DMS79 (cell line): ENCODE measurements around the gene CCM2.

Experiments used
- DNase-seq: peaks from one replicate; lab custom pipeline; 2025; lab: John Stamatoyannopoulos, UW

CCM2 gene

GRCh38 chr7:45000093-45001032 is at the start of gene CCM2:
Gene CCM2 (plus strand): TSS chr7:45000201. CDS start chr7:45000334, 133 bp downstream.
- no peak for DNase-seq

- DNase-seq: no peak
These were observed 46.8 kb upstream of the CCM2 start for GRCh38 chr7:44953156-44953555.

GRCh38 chr7:44955733-44956132 is 44.3 kb upstream of the CCM2 start:
- DNase-seq: no peak

- DNase-seq: no peak
These were observed 43.7 kb upstream of the CCM2 start for GRCh38 chr7:44956157-44956766.

GRCh38 chr7:44958645-44959344 is 41.2 kb upstream of the CCM2 start:
- DNase-seq: no peak

- no peak for DNase-seq
These were observed 40.5 kb upstream of the CCM2 start for GRCh38 chr7:44959433-44959951.

GRCh38 chr7:44960011-44960580 is 39.9 kb upstream of the CCM2 start:
- DNase-seq: no peak

- no peak for DNase-seq
These were observed 38.0 kb upstream of the CCM2 start for GRCh38 chr7:44961844-44962482.

GRCh38 chr7:44962483-44963251 is 37.3 kb upstream of the CCM2 start:
- no peak for DNase-seq

- DNase-seq: no peak
These were observed 36.4 kb upstream of the CCM2 start for GRCh38 chr7:44963364-44964290.

- DNase-seq: no peak
These were observed 35.6 kb upstream of the CCM2 start for GRCh38 chr7:44964384-44964830.

- no peak for DNase-seq
These were observed 35.1 kb upstream of the CCM2 start for GRCh38 chr7:44964831-44965440.

GRCh38 chr7:44965441-44965903 is 34.5 kb upstream of the CCM2 start:
- no peak for DNase-seq

GRCh38 chr7:44965937-44966730 is 33.9 kb upstream of the CCM2 start:
- no peak for DNase-seq

GRCh38 chr7:44966731-44967538 is 33.1 kb upstream of the CCM2 start:
- DNase-seq: peak; percentile 39

GRCh38 chr7:44967571-44968446 is 32.2 kb upstream of the CCM2 start:
- no peak for DNase-seq
